COLO829 (cell line): ENCODE results near the gene GCKR.
"Not testable (repeated sequence)": the region's sequence is repeated elsewhere in the genome, so short reads cannot be mapped to it uniquely, and the experiment has no call there.

ENCODE experiments used
- DNase-seq: peaks from one replicate; pipeline ENCODE4 v3.0.0; 2012; ENCODE audit warnings: low spot score

GCKR gene

DNA sequence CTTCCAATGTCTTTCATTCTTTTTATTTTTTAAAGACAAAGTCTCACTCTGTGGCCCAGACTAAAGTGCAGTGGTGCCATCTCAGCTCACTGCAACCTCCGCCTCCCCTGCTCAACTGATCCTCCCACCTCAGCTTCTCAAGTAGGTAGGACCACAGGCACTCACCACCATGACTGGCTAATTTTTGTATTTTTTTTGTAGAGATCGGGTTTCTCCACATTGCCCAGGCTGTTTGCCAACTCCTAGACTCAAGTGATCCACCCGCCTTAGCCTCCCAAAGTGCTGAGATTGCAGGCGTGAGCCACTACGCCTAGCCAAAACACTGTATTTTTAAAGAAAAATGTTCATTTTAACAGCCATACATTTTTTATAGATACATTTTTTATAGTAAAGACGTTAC lies 12.7 kb downstream of the GCKR start:
- no peak for DNase-seq

- DNase-seq, result no peak
Observed at GRCh38 chr2:27518113-27518781, 21.6 kb downstream of the GCKR start.

DNA sequence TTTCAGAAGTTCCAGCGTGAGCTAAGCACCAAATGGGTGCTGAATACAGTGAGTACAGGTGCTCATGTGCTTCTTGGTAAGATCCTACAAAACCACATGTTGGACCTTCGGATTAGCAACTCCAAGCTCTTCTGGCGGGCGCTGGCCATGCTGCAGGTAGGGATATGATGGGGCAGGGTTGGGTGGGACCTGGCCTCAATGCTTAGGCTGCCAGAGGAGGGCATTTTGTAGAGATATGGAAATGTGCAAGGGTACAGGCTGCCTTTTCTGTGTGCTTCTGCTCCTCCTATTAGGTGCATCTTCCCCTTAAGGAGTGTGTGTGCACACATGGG lies 22.1 kb downstream of the GCKR start:
- no peak for DNase-seq

GRCh38 chr2:27520316-27520715 lies 23.7 kb downstream of the GCKR start:
- no peak for DNase-seq

DNA sequence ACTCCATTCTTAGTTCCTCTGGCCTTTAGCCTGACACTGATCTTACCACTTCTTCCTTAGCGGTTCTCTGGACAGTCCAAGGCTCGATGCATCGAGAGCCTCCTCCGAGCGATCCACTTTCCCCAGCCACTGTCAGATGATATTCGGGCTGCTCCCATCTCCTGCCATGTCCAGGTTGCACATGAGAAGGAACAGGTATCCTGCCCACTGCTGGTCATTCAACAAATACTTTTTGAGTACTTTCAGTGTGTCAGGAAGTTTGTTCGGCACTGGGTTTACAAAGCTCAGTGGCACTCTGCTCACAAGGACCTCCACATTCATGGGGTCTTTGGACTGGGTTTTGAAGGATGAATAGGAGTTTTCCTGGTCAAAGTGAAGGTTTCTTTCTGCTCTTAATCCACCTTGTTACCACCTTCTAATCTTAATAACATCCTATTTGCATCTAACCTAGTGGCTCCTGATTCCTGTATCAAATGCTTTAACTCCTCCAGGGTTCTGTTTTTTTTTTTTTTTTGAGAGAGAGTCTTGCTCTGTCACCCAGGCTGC lies 25.8 kb downstream of the GCKR start:
- no peak for DNase-seq

GRCh38 chr2:27527182-27527581 lies 30.5 kb downstream of the GCKR start:
- no peak for DNase-seq

DNA sequence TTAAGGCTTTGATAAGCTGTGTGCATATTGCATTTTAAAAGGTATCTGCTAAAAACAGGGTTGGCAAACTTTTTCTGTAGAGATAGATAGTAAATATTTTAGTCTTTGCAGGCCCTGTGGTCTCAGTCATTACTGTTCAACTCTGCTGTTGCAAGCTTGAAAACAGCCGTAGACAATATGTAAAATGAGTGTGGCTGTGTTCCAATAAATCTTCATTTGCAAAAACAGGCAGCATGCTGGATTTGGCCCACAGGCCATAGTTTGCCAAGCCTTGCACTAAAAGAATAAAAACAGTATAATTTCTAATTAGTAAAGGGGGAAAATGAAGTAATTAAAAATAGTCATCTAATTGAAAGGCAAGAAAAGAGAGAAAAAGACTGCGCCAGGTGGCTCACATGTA lies 35.3 kb downstream of the GCKR start:
- no peak for DNase-seq

GRCh38 chr2:27537287-27537686 lies 40.6 kb downstream of the GCKR start:
- no peak for DNase-seq

GRCh38 chr2:27538839-27539450 lies 42.3 kb downstream of the GCKR start:
- DNase-seq, result not testable (repeated sequence)

- not testable (repeated sequence) for DNase-seq
Observed at GRCh38 chr2:27539649-27540048, 43.0 kb downstream of the GCKR start.

DNA sequence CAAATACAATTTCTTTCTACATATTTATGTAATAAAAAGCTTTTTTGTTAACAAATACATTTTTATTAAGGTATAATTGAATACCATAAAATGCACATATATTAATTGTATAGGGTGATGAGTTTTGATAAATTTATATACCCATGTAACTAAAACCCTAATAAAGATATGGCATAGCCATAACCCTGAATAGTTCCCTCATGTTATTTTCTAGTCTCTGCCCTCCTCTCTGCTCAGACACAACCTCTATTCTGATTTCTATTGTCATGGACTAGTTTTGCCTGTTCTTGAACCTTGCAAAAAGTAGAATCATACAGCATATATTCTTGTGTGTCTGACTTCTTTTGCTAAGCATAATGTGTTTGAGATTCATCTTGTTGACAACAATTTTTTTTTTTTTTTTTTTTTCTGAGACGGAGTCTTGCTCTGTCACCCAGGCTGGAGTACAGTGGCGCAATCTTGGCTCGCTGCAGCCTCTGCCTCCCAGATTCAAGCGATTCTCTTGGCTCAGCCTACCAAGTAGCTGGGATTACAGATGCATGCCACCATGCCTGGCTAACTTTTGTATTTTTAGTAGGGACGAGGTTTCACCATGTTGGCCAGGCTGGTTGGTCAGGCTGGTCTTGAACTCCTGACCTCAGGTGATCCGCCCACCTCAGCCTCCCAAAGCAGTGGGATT lies 47.6 kb downstream of the GCKR start:
- no peak for DNase-seq

DNA sequence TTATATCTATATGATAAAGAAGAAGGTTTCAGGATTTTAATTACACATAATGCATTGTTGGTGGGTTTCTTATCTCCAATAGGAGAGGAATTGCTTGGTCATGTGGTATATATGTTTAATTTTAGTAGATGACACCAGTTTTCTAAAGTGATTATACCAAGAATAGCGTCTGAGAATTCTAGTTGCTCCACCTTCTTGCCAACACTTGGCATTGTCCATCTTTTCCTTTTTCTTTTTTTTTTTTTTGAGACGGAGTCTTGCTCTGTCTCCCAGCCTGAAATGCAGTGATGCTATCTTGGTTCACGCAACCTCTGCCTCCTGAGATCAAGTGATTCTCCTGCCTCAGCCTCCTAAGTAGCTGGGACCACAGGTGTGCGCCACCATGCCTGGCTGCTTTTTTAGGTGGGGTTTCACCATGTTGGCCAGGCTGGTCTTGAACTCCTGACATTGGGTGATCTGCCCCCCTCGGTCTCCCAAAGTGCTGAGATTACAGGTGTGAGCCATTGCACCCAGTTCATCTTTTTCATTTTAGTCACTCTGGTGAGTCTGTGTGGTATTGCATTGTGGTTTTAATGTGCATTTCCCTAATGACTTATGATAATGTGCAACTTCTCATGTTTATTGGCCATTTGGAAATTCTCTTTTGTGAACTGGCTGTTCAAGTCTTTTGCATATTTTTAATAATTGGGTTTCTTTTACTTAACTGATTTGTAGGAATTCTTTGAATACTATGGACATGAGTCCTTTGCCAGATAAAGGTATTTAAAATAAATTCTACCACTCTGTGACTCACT lies 48.9 kb downstream of the GCKR start:
- DNase-seq, result no peak

DNA sequence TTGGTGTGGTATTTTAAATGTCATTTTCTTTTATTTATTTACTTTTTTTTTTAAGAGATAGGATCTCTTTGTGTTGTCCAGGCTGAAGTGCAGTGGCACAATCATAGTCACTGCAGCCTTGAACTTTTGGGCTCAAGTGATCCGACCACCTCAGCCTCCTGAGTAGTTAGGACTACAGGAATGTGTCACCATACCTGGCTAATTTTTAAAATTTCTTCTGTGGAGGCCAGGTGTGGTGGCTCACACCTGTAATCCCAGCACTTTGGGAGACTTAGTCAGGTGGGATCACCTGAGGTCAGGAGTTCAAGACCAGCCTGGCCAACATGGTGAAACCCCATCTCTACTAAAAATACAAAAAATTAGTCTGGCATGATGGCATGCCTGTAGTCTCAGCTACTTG lies 52.7 kb downstream of the GCKR start:
- no peak for DNase-seq

- no peak for DNase-seq
Observed at GRCh38 chr2:27551514-27551913, 54.9 kb downstream of the GCKR start.

GRCh38 chr2:27552941-27553340 lies 56.3 kb downstream of the GCKR start:
- DNase-seq, result no peak

GRCh38 chr2:27554451-27554850 lies 57.8 kb downstream of the GCKR start:
- DNase-seq, result not testable (repeated sequence)

- no peak for DNase-seq
Observed at GRCh38 chr2:27559228-27559627, 62.6 kb downstream of the GCKR start.

DNA sequence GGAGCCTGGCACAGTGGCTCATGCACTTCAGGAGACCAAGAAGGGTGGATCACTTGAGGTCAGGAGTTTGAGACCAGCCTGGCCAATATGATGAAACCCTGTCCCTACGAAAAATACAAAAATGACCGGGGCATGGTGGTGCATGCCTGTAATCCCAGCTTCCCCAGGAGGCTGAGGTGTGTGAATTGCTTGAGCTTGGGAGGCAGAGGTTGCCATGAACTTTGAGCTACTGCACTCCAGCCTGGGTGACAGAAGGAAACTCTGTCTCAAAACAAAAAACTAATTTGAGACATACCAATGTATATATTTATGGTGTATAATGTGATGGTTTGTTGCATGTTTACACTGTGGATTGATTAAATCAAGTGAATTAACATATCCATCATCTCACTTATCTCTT lies 64.4 kb downstream of the GCKR start:
- no peak for DNase-seq

DNA sequence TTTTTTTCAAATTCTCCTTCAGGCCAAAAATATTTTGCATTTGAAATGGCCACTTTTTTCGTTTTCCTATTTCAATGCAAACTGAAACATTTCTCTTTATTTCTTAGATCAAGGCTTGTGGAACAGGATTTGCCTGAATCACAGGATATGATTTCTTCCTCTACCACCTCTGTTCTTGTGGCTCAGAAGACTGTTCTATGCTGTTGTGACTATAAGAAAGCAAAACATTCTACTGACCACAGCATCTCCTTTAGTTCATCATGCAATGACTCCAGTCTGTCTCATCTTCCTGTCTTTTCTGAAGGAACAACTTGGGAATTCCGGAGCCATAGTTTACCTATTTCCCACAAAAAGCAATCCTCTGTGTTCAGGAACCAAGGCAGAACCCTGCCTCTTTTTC lies 70.0 kb downstream of the GCKR start:
- peak; percentile 4 for DNase-seq

GRCh38 chr2:27569398-27569797 lies 72.8 kb downstream of the GCKR start:
- DNase-seq, result no peak

DNA sequence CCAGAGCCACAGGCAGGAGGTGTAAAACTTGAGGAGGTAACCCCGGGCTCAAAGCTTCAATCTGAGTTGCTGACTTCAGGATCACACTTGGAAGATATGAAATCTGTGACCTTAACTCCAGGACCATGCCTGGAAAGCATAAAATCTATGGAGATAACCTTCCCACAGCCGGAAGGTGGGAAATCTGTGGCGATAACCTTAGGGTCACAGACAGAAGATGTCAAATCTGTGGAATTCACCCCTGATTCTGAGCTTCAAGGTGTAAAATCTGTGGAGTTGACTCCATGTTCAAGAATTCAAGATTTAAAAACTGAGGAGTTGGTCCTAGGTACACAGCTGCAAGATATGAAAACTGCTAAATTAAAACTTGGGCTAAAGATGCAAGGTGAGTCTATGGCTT lies 74.6 kb downstream of the GCKR start:
- no peak for DNase-seq

DNA sequence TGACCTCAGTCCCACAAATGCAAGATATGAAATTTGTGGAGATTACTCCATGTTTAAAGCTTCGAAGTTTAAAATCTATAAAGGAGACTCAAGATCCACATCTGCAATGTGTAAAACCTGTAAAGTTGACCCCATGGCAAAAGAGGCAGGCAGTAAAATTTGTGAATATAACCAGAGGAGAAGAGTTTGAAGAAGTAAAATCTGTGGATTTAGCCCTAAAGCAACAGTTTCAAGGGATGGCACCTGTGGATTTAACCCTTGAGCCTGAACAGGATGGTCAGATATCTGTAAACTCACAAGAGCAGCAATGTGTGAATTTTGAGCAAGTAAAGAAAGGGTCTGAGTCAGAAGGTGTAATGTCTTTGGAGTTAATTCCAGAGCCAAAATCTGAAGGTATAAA lies 75.0 kb downstream of the GCKR start:
- no peak for DNase-seq

GRCh38 chr2:27572439-27572838 lies 75.8 kb downstream of the GCKR start:
- no peak for DNase-seq
